ENCODE data around the gene GPBAR1.

DNA sequence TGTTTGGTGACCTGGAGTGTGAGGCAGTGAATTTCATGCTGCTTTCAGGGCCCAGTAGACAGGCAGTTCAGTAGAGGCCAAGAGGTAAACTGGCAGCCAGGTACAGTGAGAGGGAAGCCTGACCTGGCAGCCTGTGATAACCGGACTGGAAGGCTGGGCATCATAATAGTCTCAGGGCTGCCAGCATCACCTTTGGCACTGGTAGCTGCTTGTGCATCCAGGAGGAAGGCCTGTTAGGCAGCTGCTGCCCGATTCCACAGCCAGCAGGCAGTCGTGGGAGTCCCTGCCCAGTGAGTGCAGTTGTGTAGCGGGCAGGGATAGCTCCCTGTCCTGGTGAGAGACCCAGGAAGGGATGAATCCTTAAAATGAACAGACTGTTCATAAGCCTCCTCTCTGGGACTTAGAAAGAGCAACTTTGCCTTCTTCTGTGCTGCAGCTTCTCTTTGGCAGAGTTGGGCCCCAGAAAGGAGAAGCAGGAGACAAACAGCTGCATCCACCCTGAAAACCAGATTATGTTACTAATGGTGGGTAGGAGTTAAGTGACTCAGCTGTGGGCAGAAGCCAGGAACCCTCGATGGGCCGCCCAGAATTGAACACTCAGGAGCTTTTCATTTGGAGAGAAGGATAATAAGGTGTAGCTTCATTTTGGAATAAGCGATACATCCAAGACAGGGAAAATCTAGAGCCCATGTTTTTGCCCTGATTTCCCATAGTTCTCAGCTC, 8.1 kb upstream of the GPBAR1 start:
- TF ChIP-seq EZH2 (optimal IDR thresholded peaks at IDR 0.05; ENCODE audit: low read depth, low read length) = no peak
- TF ChIP-seq, protein P1, sequence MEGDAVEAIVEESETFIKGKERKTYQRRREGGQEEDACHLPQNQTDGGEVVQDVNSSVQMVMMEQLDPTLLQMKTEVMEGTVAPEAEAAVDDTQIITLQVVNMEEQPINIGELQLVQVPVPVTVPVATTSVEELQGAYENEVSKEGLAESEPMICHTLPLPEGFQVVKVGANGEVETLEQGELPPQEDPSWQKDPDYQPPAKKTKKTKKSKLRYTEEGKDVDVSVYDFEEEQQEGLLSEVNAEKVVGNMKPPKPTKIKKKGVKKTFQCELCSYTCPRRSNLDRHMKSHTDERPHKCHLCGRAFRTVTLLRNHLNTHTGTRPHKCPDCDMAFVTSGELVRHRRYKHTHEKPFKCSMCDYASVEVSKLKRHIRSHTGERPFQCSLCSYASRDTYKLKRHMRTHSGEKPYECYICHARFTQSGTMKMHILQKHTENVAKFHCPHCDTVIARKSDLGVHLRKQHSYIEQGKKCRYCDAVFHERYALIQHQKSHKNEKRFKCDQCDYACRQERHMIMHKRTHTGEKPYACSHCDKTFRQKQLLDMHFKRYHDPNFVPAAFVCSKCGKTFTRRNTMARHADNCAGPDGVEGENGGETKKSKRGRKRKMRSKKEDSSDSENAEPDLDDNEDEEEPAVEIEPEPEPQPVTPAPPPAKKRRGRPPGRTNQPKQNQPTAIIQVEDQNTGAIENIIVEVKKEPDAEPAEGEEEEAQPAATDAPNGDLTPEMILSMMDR (IDR thresholded peaks at IDR 0.05; ENCODE audit: low read length) = no peak
